Amygdala (tissue), 56 donors: ENCODE results near the gene NR1H4.
"Not testable (repeated sequence)": the region's sequence is repeated elsewhere in the genome, so short reads cannot be mapped to it uniquely, and the experiment has no call there.

Experiments
- DNase-seq, 56 donors: peaks; one replicate each; lab custom pipeline; 2025; lab: John Stamatoyannopoulos, UW

Gene NR1H4

GRCh38 chr12:100564905-100565467 is 91.3 kb downstream of the NR1H4 start:
- no peak for DNase-seq

- no peak for DNase-seq
Measured at GRCh38 chr12:100565987-100566545, 92.4 kb downstream of the NR1H4 start.

GRCh38 chr12:100566887-100567637 is 93.4 kb downstream of the NR1H4 start:
- DNase-seq: peak in 31 of 56 donors; percentile 1 to 61 (median 14)

GRCh38 chr12:100567945-100568344 is 94.3 kb downstream of the NR1H4 start:
- no peak for DNase-seq

DNA sequence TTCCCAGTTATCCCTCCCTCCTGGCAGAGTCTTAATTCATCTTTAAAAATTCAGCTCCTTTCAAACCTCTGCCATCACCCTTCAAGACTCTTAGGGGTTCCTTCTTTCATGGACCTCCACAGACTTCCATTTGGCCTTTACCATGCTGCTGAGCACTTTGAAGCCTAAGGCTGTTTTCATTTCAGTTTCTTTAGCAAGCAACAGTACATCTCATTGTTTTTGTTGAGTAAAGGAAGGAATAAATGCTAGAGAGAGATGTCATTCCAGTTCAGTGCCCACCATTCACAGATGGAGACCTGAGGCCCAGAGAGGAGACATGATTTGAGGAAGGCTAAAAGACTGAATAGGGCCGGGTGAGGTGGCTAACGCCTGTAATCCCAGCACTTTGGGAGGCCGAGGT is 98.5 kb downstream of the NR1H4 start:
- no peak for DNase-seq

DNA sequence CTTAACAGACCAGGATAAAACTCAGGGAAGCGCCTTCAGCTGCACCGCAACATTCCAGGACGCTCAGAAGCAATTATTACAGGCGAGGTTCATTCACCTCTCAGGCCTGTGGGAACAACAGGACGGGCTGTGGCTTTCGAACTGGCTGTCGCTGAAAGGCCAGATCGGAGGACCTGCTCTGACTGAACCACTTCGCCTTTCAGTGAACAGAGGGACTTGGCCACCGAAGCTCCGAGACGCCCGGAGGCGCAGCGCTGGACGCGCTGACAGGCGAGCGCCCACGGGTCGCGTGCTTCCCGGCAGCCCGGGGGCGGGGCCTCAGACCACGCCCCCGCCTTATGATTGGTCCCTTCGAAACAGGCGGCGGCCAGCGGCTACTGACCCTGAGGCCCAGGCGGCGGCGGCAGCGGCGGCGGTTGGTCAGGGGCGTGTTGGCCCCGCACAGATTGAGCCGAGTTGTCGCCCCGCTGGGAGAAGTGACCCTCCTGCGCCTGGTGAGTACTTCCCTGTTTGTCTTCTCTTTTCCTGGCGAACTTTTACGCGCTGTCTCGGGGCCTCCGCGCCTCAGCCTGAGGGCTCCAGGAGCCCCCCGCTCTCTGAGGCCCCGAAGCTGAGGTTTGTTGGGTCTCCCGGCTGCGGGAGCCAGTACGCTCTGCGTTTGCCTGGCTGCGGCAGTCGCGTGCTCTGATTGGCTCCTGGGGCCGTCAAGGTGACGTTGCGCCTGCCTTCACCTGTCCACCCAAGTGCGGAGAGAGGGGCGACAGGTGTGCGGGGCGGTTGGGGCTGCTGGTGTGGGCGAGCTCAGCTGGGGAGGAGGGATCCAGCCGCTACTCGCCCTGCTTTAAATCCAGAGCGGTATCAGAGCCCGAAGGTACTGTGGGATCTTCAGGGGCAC is 99.9 kb downstream of the NR1H4 start, which contains the start of gene GAS2L3:
Gene GAS2L3, plus strand, starts transcription at position 393 of the 895 bp plus-strand sequence. CDS start 21,221 bp downstream, outside the sequence.
- DNase-seq: peak in 55 of 56 donors; percentile 18 to 85 (median 67)

GRCh38 chr12:100574187-100575074 is 100.8 kb downstream of the NR1H4 start:
- DNase-seq: peak in 1 of 56 donors; percentile 6

GRCh38 chr12:100576331-100577036 is 102.8 kb downstream of the NR1H4 start:
- no peak for DNase-seq

GRCh38 chr12:100578923-100579322 is 105.3 kb downstream of the NR1H4 start:
- DNase-seq: no peak

- no peak for DNase-seq
Measured at GRCh38 chr12:100579844-100580243, 106.2 kb downstream of the NR1H4 start.

GRCh38 chr12:100584256-100584655 is 110.6 kb downstream of the NR1H4 start:
- no peak for DNase-seq

DNA sequence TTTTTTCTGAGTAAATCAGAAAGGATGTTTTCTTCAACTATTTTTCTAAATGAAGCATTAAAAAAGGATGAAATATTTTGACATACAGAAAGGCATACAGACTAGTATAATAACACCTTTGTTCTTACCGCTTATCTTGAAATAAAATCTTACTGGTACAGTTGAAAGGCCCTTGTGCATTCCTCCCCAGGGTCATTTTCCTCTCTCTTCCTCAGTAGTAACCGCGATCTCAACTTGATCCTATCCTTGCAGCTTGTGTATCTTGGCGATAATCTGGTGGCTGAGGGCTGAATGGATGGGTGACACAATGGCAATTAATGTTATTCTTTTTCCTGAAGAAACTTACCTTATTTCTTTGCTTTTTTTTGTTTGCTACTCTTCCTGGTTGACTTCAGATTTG is 118.3 kb downstream of the NR1H4 start:
- DNase-seq: no peak

DNA sequence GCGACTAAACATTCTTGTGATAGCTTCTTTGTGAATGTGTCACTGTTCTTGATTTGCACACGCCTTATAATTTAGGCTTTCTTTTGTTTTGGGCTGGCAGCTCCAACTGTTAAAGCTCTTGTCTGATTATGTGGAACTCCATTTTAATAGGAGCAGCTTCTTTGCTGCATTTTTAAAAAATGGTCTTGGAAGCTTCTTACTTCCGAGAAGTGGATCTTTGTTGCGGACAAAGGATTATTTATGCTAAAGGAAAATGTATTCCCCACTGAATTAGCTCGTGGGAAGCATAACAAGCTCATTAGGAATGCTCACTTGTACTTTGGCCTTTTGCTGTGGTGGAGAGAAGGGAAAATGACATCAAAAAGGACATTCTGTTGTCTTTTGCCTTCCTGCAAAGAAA is 119.8 kb downstream of the NR1H4 start:
- DNase-seq: no peak

- no peak for DNase-seq
Measured at GRCh38 chr12:100601626-100602025, 128.0 kb downstream of the NR1H4 start.

- not testable (repeated sequence) for DNase-seq
Measured at GRCh38 chr12:100602997-100603396, 129.3 kb downstream of the NR1H4 start.

GRCh38 chr12:100608776-100609175 is 135.1 kb downstream of the NR1H4 start:
- peak in 12 of 56 donors; percentile 1 to 26 (median 4) for DNase-seq

DNA sequence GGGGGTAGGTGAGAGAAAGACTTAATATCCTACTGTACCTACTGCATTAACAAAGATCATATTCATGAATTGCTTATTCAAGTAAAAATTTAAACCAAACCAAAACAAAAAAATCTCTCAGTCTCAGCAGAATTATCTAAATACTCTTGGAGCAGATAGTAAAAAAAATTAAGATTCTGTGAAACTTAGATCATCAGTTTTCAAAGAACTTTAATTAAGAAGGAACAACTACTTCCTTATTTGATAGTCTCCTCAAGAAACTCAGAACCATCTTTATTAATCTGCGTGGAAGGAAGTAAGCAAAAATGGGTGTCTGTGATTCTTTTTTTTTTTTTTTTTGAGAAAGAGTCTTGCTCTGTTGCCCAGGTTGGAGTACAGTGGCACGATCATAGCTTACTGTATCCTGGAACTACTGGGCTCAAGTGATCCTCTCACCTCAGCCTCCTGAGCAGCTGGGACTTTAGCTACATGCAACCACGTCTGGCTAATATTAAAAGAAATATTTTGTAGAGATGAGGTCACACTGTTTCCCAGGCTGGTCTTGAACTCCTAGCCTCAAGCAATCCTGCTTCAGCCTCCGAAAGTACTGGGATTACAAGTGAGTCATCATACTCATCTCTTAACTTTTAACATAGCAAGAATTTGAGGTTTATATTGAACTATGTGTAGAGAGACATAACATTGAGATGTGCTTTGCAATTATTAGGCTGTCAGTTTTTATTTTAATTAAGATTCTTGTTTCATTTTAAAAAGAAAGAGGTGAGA is 137.2 kb downstream of the NR1H4 start:
- DNase-seq: no peak

DNA sequence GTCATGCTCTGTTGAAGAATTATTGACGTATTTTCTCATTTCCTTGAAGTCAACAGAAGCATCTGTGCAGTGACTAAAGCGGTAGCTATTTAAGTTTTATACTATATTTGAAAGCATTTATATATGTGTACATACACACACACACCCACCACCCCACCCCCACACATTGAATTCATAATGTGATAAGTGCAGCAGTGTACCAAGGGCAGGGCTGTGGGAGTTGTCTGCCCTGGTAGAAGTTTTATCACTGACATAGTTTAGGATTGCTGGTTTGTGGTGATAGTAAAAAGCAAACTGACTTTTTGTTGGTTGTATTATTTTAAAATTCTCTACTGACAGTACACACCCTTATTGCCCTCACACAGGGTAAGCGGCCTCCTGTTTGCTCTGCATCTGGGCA is 138.9 kb downstream of the NR1H4 start:
- DNase-seq: no peak
